ENCODE results near the gene AOC1.

Gene AOC1

GRCh38 chr7:150831851-150832250 lies 20.5 kb upstream of the AOC1 start:
- no peak for DNase-seq (ENCODE audit: low read depth)

- no peak for DNase-seq (ENCODE audit: low read depth)
These were observed 17.3 kb upstream of the AOC1 start for GRCh38 chr7:150835019-150835418.

GRCh38 chr7:150835702-150836280 lies 16.5 kb upstream of the AOC1 start:
- DNase-seq (ENCODE audit: low read depth), result no peak

GRCh38 chr7:150838965-150839650 lies 13.2 kb upstream of the AOC1 start:
- no peak for DNase-seq (ENCODE audit: low read depth)

GRCh38 chr7:150842018-150842417 lies 10.3 kb upstream of the AOC1 start:
- DNase-seq (ENCODE audit: low read depth), result no peak

GRCh38 chr7:150842716-150843115 lies 9.6 kb upstream of the AOC1 start:
- no peak for DNase-seq (ENCODE audit: low read depth)

GRCh38 chr7:150845421-150845861 lies 6.9 kb upstream of the AOC1 start:
- no peak for DNase-seq (ENCODE audit: low read depth)

GRCh38 chr7:150846291-150847115 lies 5.8 kb upstream of the AOC1 start:
- no peak for DNase-seq (ENCODE audit: low read depth)

GRCh38 chr7:150847536-150847935 lies 4.8 kb upstream of the AOC1 start:
- no peak for DNase-seq (ENCODE audit: low read depth)

GRCh38 chr7:150848111-150848510 lies 4.2 kb upstream of the AOC1 start:
- no peak for DNase-seq (ENCODE audit: low read depth)

- DNase-seq (ENCODE audit: low read depth), result no peak
These were observed 3.7 kb upstream of the AOC1 start for GRCh38 chr7:150848561-150849115.

- DNase-seq (ENCODE audit: low read depth), result no peak
These were observed 3.0 kb upstream of the AOC1 start for GRCh38 chr7:150849204-150849775.

GRCh38 chr7:150850273-150850672 lies 2.0 kb upstream of the AOC1 start:
- no peak for DNase-seq (ENCODE audit: low read depth)

GRCh38 chr7:150851492-150852370 lies 586 bp upstream of the AOC1 start:
- no peak for DNase-seq (ENCODE audit: low read depth)

- no peak for DNase-seq (ENCODE audit: low read depth)
These were observed 2.0 kb downstream of the AOC1 start for GRCh38 chr7:150854066-150855000.

- no peak for DNase-seq (ENCODE audit: low read depth)
These were observed 2.7 kb downstream of the AOC1 start for GRCh38 chr7:150855046-150855445.

GRCh38 chr7:150855476-150856302 lies 3.4 kb downstream of the AOC1 start:
- DNase-seq (ENCODE audit: low read depth), result no peak

- no peak for DNase-seq (ENCODE audit: low read depth)
These were observed 4.3 kb downstream of the AOC1 start for GRCh38 chr7:150856303-150857275.
